Fibroblast of skin of abdomen (primary cell): ENCODE measurements around the gene MCU.

Source experiments
- DNase-seq: peaks from one replicate; pipeline ENCODE4 v3.0.0-alpha.2; 2013

The MCU gene

GRCh38 chr10:72808001-72808400, 116.1 kb downstream of the MCU start:
- DNase-seq = no peak

GRCh38 chr10:72809006-72809405, 117.1 kb downstream of the MCU start:
- DNase-seq = peak; percentile 17

GRCh38 chr10:72810976-72811375, 119.0 kb downstream of the MCU start:
- no peak for DNase-seq

GRCh38 chr10:72812415-72812752, 120.4 kb downstream of the MCU start:
- DNase-seq = no peak

- peak; percentile 98 for DNase-seq
These were observed 120.9 kb downstream of the MCU start for GRCh38 chr10:72812753-72813430.

- no peak for DNase-seq
These were observed 122.3 kb downstream of the MCU start for GRCh38 chr10:72814099-72814790.

DNA sequence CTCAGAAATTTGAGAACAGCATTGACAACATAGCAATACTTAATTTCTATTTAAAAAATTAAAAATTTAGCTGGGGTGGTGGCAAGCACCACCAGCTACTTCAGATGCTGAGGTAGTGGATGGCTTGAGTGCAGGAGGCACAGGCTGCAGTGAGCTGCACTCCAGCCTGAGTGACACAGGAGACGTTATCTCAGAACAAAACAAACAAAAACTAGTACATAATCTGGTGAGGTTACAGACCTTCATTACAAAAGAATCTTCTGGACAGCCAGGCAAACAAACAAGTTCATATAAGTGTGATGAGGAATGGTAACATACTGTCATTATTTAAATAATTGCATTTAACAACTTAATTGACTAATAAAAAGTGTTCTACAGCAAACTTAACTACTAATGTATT, 124.6 kb downstream of the MCU start:
- no peak for DNase-seq

- no peak for DNase-seq
These were observed 126.1 kb downstream of the MCU start for GRCh38 chr10:72818076-72818475.

GRCh38 chr10:72819053-72819452, 127.1 kb downstream of the MCU start:
- DNase-seq = no peak

GRCh38 chr10:72821606-72822005, 129.7 kb downstream of the MCU start:
- peak; percentile 63 for DNase-seq

- DNase-seq = no peak
These were observed 130.5 kb downstream of the MCU start for GRCh38 chr10:72822342-72822986.

DNA sequence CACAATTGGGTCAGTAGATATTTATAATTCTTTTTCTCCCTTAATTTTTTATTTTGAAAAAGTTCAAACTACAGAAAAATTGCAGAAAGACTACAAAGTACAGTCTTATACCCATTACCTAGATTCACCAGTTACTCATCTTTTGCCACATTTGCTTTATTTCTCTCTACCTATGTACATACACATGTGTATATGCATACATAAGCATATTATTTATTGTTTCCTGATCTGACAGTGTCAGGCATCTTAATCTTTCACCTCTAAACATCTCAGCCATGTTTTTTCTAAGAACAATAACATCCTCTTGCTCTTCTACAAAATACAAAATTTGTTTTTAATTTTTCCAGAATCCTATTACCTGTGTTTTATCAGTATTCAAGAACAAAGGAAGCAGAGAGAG, 133.2 kb downstream of the MCU start:
- DNase-seq = no peak

- DNase-seq = no peak
These were observed 134.4 kb downstream of the MCU start for GRCh38 chr10:72826346-72826745.

DNA sequence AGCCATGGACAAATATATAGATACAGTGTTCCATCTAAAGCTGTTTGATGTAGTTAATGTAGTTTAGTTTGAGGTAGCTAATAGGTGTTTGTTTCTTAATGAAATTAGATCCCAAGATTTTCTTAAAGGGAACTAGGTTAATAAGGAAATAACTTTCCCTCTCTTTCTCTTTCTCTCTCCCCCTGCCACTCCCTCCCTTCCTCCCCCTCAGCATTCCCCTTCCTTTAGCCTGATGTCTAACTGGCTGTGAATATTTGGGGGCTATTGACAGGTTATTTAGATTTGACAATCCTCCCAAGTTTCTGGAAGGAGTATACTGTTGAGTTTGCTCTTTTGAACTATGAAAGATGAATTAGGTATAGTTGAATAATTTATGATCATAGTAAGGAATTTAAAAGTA, 136.4 kb downstream of the MCU start:
- no peak for DNase-seq

- no peak for DNase-seq
These were observed 138.7 kb downstream of the MCU start for GRCh38 chr10:72830625-72831024.

DNA sequence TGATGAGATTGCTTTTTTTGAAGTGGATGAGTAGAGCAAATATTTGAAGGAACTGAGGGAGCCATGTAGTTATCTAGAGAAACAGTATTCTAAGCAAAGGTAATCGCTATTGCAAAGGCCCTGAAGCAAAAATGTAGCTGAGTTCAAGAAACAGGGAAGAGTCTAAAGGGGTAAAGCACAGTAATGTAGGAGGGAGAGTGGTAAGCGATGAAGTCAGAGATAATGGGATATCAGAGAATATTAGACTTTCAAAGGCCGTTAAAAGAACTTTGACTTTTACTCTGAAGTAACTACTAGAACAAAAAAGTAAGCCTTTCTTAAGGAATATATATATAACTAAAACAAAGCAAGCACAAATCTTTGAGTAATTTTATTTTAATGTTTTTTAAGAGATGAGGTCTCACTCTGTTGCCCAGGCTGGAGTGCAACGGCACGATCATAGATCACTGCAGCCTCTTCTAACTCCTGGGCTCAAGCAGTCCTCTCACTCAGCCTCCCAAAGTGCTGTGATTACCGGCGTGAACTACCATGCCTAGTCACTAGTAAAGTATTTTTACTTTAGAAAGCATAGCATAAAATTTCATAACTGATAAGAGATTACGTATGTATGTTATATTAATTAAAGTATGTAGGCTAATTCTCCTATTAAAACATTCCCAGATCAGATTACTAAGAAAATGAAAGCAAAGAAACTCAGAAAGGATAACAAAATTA, 139.9 kb downstream of the MCU start:
- no peak for DNase-seq

DNA sequence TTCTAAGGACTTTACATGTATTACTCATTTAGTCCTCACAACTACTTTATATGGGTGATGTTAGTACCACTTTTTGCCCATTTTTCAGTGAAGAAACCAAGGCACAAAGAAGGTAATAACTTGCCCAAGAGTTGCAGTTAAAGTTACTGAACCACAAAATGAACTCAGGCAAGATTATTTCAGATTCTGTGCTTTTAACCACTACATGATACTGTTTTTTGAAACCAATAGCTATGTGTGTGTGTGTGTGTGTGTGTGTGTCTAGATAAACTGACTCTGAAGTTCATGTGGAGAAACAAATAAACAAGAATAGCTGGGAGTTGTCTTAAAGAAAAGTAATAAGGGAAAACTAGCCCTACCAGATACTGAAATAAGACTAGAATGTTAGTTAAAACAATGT, 140.8 kb downstream of the MCU start:
- no peak for DNase-seq

- peak; percentile 68 for DNase-seq
These were observed 142.4 kb downstream of the MCU start for GRCh38 chr10:72834183-72834825.

- DNase-seq = no peak
These were observed 148.4 kb downstream of the MCU start for GRCh38 chr10:72840319-72840718.

- no peak for DNase-seq
These were observed 149.5 kb downstream of the MCU start for GRCh38 chr10:72841487-72841886.

GRCh38 chr10:72842164-72842563, 150.2 kb downstream of the MCU start:
- no peak for DNase-seq

- DNase-seq = peak; percentile 71
These were observed 154.3 kb downstream of the MCU start for GRCh38 chr10:72846238-72846637.

DNA sequence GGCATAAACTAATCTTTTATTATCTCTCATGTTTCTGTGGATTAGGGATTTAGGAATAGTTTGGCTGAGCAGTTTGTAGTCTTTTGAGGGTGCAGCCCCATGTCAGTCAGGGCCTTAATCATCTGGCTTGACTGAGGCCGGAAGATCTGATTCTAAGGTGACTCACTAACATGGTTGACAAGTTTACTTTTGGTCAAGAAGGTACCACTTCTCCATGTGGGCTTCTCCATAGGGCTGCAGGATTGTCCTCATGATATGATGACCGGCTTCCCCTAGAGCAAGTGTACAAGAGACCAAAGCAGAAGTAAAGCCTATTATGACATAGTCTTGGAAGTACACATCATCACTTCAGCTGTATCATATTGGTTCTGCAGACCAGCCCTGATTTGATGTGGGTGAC, 155.7 kb downstream of the MCU start:
- DNase-seq = no peak
